GM23338 (cell line): ENCODE data around the gene TUBA3D.
"Not testable (repeated sequence)": the region's sequence is repeated elsewhere in the genome, so short reads cannot be mapped to it uniquely, and the experiment has no call there.

Source experiments
- CREB1 ChIP-seq: fragments of 250-450 bp; sonication (Bioruptor Pico); IDR thresholded peaks from 2 replicates; pipeline ENCODE4 v1.5.0; 2020; ENCODE audit warnings: low read depth, mild to moderate bottlenecking, moderate library complexity
- CTCF ChIP-seq, 2 experiments: fragments of 200-600 bp in 1 of 2; sonication (generic) in 1 of 2; conservative IDR thresholded peaks; 2 replicates each; pipeline versions ENCODE4 v1.5.1 to v1.6.1; 2016 to 2017; ENCODE audit warnings: antibody characterized with exemption in 2 of 2, low read depth in 2 of 2, mild to moderate bottlenecking in 2 of 2, moderate library complexity in 1 of 2
- EZH2 ChIP-seq: fragments of 200-600 bp; sonication (generic); IDR thresholded peaks from one replicate; pipeline ENCODE4 v1.8.0; 2017; ENCODE audit warnings: antibody characterized with exemption, mild to moderate bottlenecking, low read depth; ENCODE audit not compliant: unreplicated experiment
- EZH2phosphoT487 ChIP-seq: fragments of 200-600 bp; sonication (generic); IDR thresholded peaks from one replicate; pipeline ENCODE4 v1.8.1; 2018; ENCODE audit warnings: antibody characterized with exemption; ENCODE audit not compliant: unreplicated experiment
- JUNB ChIP-seq: IDR thresholded peaks from one replicate; pipeline ENCODE4 v1.6.1; 2016; ENCODE audit warnings: antibody characterized with exemption; ENCODE audit not compliant: unreplicated experiment
- POLR2AphosphoS5 ChIP-seq: IDR thresholded peaks from 2 replicates; pipeline ENCODE4 v1.6.1; 2016; ENCODE audit warnings: antibody characterized with exemption, low read depth
- REST ChIP-seq: IDR thresholded peaks from one replicate; pipeline ENCODE4 v1.6.1; 2018; ENCODE audit warnings: antibody characterized with exemption; ENCODE audit not compliant: unreplicated experiment

GRCh38 chr2:131484906-131485460 is 9.1 kb downstream of the TUBA3D start:
- not testable (repeated sequence) for TF ChIP-seq POLR2AphosphoS5; CTCF (conservative IDR thresholded peaks at IDR 0.05; ENCODE audit: low read depth in 2 of 2); EZH2; REST; EZH2phosphoT487; CREB1 (CRISPR knock-in tag); JUNB
